Measurements from ENCODE around the gene GNPTAB. TPM values are rescaled to one million over a fixed set of nuclear protein-coding genes. Genes with fewer than 3 reads are reported as not detected.

The GNPTAB gene
- total RNA-seq, 5 donors from 2014 or later (not counting 1 experiment from before 2014, with no cell fraction given) = 44.9 to 66.8 (median 57.0) TPM

Other genes with a start within 250 kb of the GNPTAB start
- not detected for gene MYBPC1, start 236.0 kb downstream of the GNPTAB start, total RNA-seq
- gene CHPT1, start 133.3 kb downstream of the GNPTAB start, total RNA-seq = 10 to 100 TPM in 4 of 5 donors, 1 to 10 TPM in 1; 9.8 to 13.8 (median 11.9) TPM
- under 1 TPM; 0.26 to 0.95 (median 0.69) TPM for gene SYCP3, start 91.5 kb downstream of the GNPTAB start, total RNA-seq
- gene DRAM1, start 46.6 kb upstream of the GNPTAB start, total RNA-seq = 1 to 10 TPM; 1.4 to 3.8 (median 1.9) TPM
- 10 to 100 TPM; 37.5 to 46.7 (median 42.1) TPM for gene WASHC3, start 231.0 kb upstream of the GNPTAB start, total RNA-seq

Data from T-cell (primary cell).